NCI-H2196 treated with DMSO at 0.1 percent for 48 hours (cell line): ENCODE data around the gene BCL2L15.
"Not testable (repeated sequence)": the region's sequence is repeated elsewhere in the genome, so short reads cannot be mapped to it uniquely, and the experiment has no call there.

ENCODE experiments used
- DNase-seq: peaks from one replicate; lab custom pipeline; 2025; ENCODE audit not compliant: unreplicated experiment; lab: John Stamatoyannopoulos, UW

BCL2L15 gene

GRCh38 chr1:113872219-113872935 lies 15.0 kb downstream of the BCL2L15 start:
- DNase-seq = no peak

DNA sequence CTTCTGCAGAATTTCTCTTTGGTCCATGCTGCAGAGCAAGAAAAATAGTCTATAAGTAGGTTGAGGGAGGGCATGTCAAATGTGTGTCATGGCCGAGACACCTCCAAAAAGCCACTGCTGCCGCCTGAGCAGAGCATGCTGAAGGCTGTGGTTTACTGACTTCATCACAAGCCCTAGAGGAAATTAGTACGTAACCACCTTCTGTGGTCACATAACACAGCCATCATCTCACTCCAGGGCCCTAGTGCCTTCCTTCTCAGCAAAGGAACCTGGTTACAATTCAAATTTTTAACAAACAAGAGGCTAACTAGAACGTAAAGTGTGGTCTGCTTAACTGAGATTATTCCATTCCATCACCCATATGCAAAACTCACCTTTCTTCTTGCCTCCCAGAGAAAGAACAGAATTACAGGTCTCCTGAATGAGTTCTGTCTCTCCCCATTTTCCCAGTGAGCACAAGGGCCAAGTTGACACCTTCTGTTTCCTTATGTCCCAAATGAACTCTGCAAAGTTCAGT lies 15.7 kb downstream of the BCL2L15 start, which contains the start of gene PTPN22:
Gene PTPN22 (minus strand): TSS at position 116 of the 517 bp plus-strand sequence.
- DNase-seq = no peak

- DNase-seq = no peak
These were observed 16.6 kb downstream of the BCL2L15 start for GRCh38 chr1:113870778-113871177.

- DNase-seq = no peak
These were observed 18.8 kb downstream of the BCL2L15 start for GRCh38 chr1:113868387-113869083.

GRCh38 chr1:113861641-113862040 lies 25.7 kb downstream of the BCL2L15 start:
- DNase-seq = no peak

DNA sequence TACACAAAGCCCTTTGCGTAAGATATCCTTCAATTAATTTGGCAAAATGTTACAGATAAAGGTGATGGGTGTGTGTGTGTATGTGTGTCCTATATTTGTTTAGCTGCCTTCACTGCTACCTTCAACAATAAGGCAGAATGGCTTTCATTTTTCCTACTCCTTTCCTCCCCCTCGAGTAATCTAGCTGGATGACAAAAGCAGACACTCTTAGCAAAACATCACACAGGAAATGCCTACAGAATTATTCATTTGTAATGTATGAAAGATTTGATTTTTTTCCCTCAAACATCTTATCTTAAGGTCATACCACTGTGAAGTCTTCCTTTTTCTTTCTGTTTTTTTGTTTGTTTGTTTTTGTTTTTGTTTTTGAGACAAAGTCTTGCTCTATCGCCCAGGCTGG lies 26.5 kb downstream of the BCL2L15 start:
- DNase-seq = no peak

DNA sequence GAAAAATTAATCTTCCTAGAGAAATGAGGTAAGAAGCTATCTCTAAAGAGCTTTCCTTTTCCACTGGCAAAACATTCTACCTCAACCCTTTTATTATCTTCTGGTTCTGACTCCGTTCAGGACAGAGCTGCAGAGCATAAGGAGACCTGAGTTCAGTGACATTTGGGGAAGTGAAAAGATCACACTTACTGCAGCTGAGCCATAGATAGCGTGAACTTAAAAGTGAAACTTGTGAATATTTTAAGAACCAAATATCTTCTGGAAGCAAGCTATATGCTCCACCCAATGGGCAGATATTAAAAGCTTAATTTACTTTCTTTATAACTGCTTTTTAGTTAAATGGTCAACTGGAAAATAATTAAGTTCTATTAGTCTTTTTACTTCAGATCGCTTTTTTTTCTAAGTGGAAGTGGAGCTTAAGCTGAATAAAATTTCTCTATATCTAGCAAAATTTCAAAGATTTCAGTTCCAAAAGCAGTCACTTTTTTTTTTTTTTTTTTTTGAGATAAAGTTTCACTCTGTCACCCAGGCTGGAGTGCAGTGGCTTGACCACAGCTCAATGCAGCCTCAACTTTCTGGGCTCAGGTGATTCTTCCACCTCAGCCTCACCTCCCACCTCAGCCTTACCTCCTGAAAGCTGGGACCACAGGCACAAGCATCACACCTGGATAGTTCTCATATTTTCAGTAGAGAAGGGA lies 27.8 kb downstream of the BCL2L15 start:
- no peak for DNase-seq

DNA sequence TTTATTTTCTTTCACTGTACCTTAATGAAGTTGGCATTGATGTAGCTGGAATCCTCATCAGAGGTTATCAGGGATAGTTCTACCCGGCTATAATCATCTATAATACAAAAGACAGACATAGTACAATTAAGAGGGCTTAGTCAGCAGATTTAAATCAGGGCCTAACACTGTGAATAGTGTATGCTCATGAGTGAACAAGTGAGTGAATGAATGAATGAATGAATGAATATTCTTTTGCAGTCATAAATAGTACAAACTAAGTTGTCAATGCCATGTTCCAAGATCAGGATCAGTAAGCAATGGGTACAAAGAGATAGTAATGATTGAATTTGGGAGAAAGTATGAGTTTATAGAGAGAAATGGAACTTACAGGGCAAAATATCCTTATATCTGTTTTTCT lies 28.4 kb downstream of the BCL2L15 start:
- no peak for DNase-seq

DNA sequence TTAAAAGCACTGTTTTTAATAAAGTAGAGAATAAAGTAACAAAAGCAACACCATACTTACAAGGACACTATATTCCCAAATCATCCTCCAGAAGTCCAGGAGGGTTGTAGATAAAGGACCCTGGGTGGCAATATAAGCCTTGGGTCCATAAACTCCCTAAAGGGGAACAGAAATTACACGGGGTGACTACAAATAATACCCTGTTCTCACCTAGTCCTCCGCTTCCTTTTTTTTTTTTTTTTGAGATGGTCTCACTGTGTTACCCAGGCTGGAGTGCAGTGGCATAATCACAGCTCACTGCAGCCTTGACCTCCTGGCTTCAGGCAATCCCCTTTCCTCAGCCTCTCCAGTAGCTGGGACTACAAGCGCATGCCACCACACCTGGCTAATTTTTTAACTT lies 29.0 kb downstream of the BCL2L15 start:
- no peak for DNase-seq

DNA sequence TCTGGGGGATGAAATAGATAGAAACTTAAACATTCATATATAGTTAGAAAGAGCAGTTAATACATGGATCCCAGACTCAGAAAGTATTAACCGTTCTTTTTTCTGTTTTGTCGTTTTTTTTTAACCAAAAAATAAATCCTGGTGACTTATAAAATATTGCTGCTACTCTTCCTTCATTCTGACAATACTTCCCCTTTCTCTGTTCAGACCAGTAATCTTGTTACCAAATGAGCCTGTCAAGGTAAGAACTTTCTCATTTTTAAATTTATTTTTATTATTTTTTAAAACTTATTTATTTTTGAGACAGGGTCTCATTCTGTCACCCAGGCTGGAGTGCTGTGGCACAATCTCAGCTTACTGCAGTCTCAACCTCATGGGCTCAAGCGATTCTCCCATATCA lies 29.6 kb downstream of the BCL2L15 start:
- no peak for DNase-seq

- no peak for DNase-seq
These were observed 31.0 kb downstream of the BCL2L15 start for GRCh38 chr1:113856401-113856790.

GRCh38 chr1:113855630-113856400 lies 31.6 kb downstream of the BCL2L15 start:
- no peak for DNase-seq

DNA sequence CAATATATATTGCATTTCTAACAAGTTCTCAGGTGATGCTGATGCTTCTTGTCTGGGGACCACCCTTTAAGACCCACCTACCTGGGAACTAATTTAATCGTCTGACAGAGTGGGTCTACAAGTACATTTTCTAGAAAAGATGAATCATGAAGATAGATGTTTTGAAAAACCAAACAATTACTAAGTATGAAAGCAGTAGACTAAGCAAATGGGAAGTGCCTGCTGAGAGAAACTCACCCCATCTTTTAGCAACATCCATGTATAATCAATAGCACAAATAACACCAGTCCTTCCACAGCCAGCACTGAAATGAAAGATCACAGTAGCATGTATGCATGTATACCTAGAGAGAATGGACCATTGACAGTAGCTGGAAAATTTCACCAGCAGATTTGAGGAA lies 33.1 kb downstream of the BCL2L15 start:
- no peak for DNase-seq

- not testable (repeated sequence) for DNase-seq
These were observed 34.7 kb downstream of the BCL2L15 start for GRCh38 chr1:113852694-113853093.

GRCh38 chr1:113850127-113850796 lies 37.1 kb downstream of the BCL2L15 start:
- DNase-seq = no peak

GRCh38 chr1:113849072-113849471 lies 38.3 kb downstream of the BCL2L15 start:
- no peak for DNase-seq

- DNase-seq = no peak
These were observed 40.9 kb downstream of the BCL2L15 start for GRCh38 chr1:113846391-113847035.

DNA sequence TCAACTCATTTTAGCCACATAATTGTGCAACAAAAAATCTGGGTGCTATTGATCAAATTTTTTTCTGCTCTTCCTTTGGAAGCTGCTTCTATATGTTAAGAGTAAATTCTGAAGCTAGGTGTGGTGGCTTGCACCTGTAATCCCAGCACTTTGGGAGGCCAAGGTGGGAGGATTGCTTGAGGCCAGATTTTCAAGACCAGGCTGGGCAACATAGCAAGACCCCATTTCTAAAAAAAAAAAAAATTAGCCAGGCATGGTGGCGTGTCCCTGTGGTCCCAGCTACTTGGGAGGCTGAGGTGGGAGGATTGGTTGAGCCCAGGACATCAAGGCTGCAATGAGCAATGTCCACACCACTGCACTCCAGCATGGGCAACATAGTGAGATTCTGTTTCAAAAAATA lies 50.8 kb downstream of the BCL2L15 start:
- DNase-seq = no peak

DNA sequence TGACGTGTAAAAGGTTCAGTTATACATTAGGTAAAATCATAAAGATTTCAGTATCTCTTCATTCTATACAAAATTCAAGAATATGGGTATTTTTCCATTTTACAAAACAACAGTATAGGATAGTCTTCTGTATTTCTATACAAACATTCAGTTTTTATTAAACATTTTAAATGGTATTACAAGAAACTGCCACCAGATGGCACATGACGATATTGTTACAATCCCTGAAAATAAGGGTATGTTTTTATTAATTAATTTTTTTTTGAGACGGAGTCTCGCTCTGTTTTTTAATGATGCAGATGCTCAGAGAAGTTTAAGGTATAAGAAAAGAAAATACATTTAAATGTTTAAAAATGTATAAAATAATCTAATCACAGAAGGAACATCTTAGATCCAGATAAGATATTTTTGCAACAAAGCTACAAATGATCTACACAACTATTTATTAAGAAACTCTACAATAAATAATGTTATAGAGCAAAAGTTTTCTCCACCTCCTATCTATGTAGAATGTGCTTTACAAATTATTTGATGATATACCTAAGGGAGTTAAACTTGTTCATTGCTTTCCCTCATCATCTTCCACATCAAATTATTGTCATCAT lies 51.6 kb downstream of the BCL2L15 start:
- DNase-seq = peak; percentile 18

DNA sequence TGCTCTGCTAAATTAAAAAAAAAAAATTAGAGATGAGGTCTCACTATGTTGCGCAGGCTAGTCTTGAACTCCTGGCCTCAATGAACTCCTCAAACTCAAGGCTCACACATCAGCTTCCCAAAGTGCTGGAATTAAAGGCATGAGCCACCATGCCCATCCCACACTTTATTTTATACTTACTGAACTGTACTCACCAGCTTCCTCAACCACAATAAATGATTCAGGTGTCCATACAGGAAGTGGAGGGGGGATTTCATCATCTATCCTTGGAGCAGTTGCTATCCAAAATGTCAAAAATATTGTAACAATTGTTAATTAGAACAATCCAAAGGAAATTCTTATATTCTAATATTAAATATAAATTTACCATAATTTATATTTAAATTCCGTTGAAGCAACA lies 52.7 kb downstream of the BCL2L15 start:
- DNase-seq = no peak
